MM.1S (cell line): ENCODE data around the gene PLD4.

Experiments used
- EZH2phosphoT487 ChIP-seq: fragments of 300-600 bp; sonication (generic); IDR thresholded peaks from 2 replicates; pipeline ENCODE4 v1.6.1; 2018; ENCODE audit warnings: antibody characterized with exemption, low read length
- TF ChIP-seq, protein P1 (sequence below): fragments of 300-600 bp; sonication (generic); IDR thresholded peaks from 2 replicates; pipeline ENCODE4 v1.5.1; 2016; ENCODE audit warnings: antibody characterized with exemption, low read length, mixed read lengths

GRCh38 chr14:104895786-104896661 lies 28.7 kb upstream of the PLD4 start:
- TF ChIP-seq, protein P1, sequence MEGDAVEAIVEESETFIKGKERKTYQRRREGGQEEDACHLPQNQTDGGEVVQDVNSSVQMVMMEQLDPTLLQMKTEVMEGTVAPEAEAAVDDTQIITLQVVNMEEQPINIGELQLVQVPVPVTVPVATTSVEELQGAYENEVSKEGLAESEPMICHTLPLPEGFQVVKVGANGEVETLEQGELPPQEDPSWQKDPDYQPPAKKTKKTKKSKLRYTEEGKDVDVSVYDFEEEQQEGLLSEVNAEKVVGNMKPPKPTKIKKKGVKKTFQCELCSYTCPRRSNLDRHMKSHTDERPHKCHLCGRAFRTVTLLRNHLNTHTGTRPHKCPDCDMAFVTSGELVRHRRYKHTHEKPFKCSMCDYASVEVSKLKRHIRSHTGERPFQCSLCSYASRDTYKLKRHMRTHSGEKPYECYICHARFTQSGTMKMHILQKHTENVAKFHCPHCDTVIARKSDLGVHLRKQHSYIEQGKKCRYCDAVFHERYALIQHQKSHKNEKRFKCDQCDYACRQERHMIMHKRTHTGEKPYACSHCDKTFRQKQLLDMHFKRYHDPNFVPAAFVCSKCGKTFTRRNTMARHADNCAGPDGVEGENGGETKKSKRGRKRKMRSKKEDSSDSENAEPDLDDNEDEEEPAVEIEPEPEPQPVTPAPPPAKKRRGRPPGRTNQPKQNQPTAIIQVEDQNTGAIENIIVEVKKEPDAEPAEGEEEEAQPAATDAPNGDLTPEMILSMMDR: no peak
- TF ChIP-seq EZH2phosphoT487: no peak
